Measurements from ENCODE around the gene CD44. TPM values are rescaled to one million over a fixed set of nuclear protein-coding genes. Genes with fewer than 3 reads are reported as not detected.
"Not testable (repeated sequence)": the region's sequence is repeated elsewhere in the genome, so short reads cannot be mapped to it uniquely, and the experiment has no call there.

The CD44 gene
- total RNA-seq, 1 experiment from 2014 or later: 15.9 TPM

GRCh38 chr11:35223991-35224390 is 85.0 kb downstream of the CD44 start:
- no peaks in the 10 kb centered on the region for H3K27me3 ChIP-seq (replicated peaks; ENCODE audit: insufficient read depth, low read depth, low read length, poor library complexity)
- DNase-seq (ENCODE audit: low spot score): no peak
- no peaks in the 10 kb centered on the region for H3K36me3 ChIP-seq (ENCODE audit: insufficient read depth, low read length, poor library complexity, severe bottlenecking)
- no peak overlapping the region for H3K4me3 ChIP-seq (ENCODE audit: low read depth, low read length, poor library complexity, severe bottlenecking)
- peaks cover 14% of the 10 kb centered on the region for H3K4me1 ChIP-seq (ENCODE audit: insufficient read depth, low read length, poor library complexity, severe bottlenecking)
- no peak overlapping the region for H3K27ac ChIP-seq (ENCODE audit: low read depth, low read length, poor library complexity, severe bottlenecking)
- POLR2A ChIA-PET (ENCODE audit: low non-redundant PET): interaction anchor here (0.6 kb wide), 1 partner anchor 308 kb away, joined by 3 read pairs; no protein-coding TSS in a partner anchor
- no TSS peak for BruUV-seq (replicated peaks)
- TF ChIP-seq, protein P1, sequence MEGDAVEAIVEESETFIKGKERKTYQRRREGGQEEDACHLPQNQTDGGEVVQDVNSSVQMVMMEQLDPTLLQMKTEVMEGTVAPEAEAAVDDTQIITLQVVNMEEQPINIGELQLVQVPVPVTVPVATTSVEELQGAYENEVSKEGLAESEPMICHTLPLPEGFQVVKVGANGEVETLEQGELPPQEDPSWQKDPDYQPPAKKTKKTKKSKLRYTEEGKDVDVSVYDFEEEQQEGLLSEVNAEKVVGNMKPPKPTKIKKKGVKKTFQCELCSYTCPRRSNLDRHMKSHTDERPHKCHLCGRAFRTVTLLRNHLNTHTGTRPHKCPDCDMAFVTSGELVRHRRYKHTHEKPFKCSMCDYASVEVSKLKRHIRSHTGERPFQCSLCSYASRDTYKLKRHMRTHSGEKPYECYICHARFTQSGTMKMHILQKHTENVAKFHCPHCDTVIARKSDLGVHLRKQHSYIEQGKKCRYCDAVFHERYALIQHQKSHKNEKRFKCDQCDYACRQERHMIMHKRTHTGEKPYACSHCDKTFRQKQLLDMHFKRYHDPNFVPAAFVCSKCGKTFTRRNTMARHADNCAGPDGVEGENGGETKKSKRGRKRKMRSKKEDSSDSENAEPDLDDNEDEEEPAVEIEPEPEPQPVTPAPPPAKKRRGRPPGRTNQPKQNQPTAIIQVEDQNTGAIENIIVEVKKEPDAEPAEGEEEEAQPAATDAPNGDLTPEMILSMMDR (conservative IDR thresholded peaks at IDR 0.05; ENCODE audit: low read depth, low read length): no peak
- no peak for TF ChIP-seq EZH2 (IDR thresholded peaks at IDR 0.05; ENCODE audit: borderline replicate concordance, low read depth, low read length, poor library complexity, severe bottlenecking)
- CTCF ChIA-PET: no interaction called here
- H3K9me3 ChIP-seq (ENCODE audit: low read depth, low read length, poor library complexity, severe bottlenecking): no peaks in the 10 kb centered on the region
- intact Hi-C loops (cut with micrococcal nuclease; ENCODE audit: unreplicated experiment): no loop called here

- H3K27ac ChIP-seq (ENCODE audit: low read depth, low read length, poor library complexity, severe bottlenecking): no peak overlapping the region
- no peak for DNase-seq (ENCODE audit: low spot score)
- peaks cover 14% of the 10 kb centered on the region for H3K4me1 ChIP-seq (ENCODE audit: insufficient read depth, low read length, poor library complexity, severe bottlenecking)
- H3K4me3 ChIP-seq (ENCODE audit: low read depth, low read length, poor library complexity, severe bottlenecking): no peak overlapping the region
- H3K36me3 ChIP-seq (ENCODE audit: insufficient read depth, low read length, poor library complexity, severe bottlenecking): no peaks in the 10 kb centered on the region
- H3K9me3 ChIP-seq (ENCODE audit: low read depth, low read length, poor library complexity, severe bottlenecking): no peaks in the 10 kb centered on the region
- no TSS peak for BruUV-seq (replicated peaks)
- peaks cover 3% of the 10 kb centered on the region for H3K27me3 ChIP-seq (replicated peaks; ENCODE audit: insufficient read depth, low read depth, low read length, poor library complexity)
- POLR2A ChIA-PET (ENCODE audit: low non-redundant PET): no interaction called here
- CTCF ChIA-PET: interaction anchor here (0.6 kb wide), 1 partner anchor 1074 kb away, joined by 4 read pairs; no protein-coding TSS in a partner anchor
- intact Hi-C loops (cut with micrococcal nuclease; ENCODE audit: unreplicated experiment): no loop called here
- TF ChIP-seq, protein P1 (conservative IDR thresholded peaks at IDR 0.05; ENCODE audit: low read depth, low read length): no peak
- TF ChIP-seq EZH2 (IDR thresholded peaks at IDR 0.05; ENCODE audit: borderline replicate concordance, low read depth, low read length, poor library complexity, severe bottlenecking): no peak
These were observed 87.1 kb downstream of the CD44 start for GRCh38 chr11:35225946-35226520.

- H3K36me3 ChIP-seq (ENCODE audit: insufficient read depth, low read length, poor library complexity, severe bottlenecking): not testable (repeated sequence)
These were observed 87.8 kb downstream of the CD44 start for GRCh38 chr11:35226756-35227155.

More at GRCh38 chr11:35226756-35227155, 87.8 kb downstream of the CD44 start:
- DNase-seq (ENCODE audit: low spot score); CTCF ChIA-PET; BruUV-seq (replicated peaks); H3K27ac ChIP-seq (ENCODE audit: low read depth, low read length, poor library complexity, severe bottlenecking); intact Hi-C loops (cut with micrococcal nuclease; ENCODE audit: unreplicated experiment); POLR2A ChIA-PET (ENCODE audit: low non-redundant PET); H3K9me3 ChIP-seq (ENCODE audit: low read depth, low read length, poor library complexity, severe bottlenecking); H3K27me3 ChIP-seq (replicated peaks; ENCODE audit: insufficient read depth, low read depth, low read length, poor library complexity); H3K4me3 ChIP-seq (ENCODE audit: low read depth, low read length, poor library complexity, severe bottlenecking): not testable (repeated sequence)
- H3K4me1 ChIP-seq (ENCODE audit: insufficient read depth, low read length, poor library complexity, severe bottlenecking): peaks cover 14% of the 10 kb centered on the region

Measured in A673 (cell line).